HG02885 (cell line): Measurements from ENCODE around the gene ECHS1.
"Not testable (repeated sequence)": the region's sequence is repeated elsewhere in the genome, so short reads cannot be mapped to it uniquely, and the experiment has no call there.

Experiments
- ATAC-seq: cut with Tn5 transposase; IDR thresholded peaks from one replicate; pipeline ENCODE4 v1.9.1; 2021; ENCODE audit warnings: mild to moderate bottlenecking; ENCODE audit not compliant: unreplicated experiment, poor library complexity

The ECHS1 gene

GRCh38 chr10:133379801-133380666, 6.9 kb upstream of the ECHS1 start:
- ATAC-seq, result no peak

DNA sequence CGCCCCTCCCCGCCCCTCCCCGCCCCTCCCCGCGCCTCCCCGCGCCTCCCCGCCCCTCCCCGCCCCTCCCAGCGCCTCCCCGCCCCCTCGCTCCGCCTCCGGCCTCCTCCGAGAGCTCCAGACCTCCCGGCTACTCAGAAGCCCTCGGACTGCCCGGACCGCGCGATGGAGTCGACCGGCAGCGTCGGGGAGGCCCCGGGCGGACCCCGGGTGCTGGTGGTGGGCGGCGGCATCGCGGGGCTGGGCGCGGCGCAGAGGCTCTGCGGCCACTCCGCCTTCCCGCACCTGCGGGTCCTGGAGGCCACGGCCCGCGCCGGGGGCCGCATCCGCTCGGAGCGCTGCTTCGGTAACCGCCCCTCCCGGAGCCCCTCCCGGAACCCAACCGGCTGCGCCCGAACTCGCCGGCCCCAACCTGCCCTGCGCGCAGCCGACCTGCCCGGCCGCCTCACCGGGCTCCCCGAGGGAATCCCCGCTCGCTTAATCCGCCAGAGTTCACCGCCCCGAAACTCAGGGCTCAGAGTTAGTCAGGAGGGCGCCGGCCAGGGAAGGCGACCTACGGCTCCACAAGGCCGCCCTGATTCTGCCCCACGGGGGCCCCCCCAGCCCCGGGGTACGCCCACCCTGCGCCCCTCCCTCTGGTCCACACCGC, 6.1 kb upstream of the ECHS1 start, which contains the start of gene PAOX:
Gene PAOX, plus strand, starts transcription at position 111 of the 649 bp plus-strand sequence. Its CDS starts 55 bp downstream, at position 166.
- peak; percentile 53 for ATAC-seq

DNA sequence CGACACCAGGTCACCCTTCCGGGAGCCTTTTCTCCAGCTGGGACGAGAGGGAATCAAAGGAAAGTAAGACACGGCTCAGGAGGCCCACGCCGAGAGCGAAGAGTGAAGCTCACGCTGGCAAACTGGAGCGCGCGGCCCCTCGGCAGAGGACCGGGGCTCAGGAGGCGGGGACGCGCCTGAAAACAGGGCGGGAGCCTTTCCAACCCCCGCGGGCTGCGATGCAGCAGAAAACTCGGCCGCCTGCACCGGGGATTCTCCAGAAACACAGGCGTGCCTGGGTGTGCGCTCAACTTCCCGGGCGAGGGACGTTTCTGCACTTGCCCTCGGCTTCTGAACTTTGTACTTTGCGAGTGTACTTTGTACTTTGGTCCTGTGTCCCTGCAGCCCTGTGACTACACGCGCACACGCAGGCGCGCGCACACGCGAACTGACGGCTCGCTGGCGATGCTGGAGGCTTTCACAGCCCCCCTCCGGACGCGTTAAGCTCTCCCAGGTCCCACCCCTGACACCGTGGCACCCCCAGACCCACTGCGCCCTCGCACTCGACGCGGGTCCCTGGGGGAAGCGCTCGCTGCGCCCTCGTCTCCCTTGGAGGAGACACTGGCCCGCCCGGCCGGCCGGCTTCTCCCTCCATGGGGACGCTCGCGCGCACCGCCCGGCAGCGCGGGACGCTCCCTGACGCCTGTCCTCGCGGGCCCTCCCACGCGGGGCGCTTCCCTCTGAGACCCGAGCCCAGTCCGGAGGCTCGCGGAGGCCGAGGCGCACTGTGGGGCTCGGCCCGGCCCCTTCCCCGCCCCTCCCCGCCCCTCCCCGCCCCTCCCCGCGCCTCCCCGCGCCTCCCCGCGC, 5.3 kb upstream of the ECHS1 start:
- peak; percentile 49 for ATAC-seq

GRCh38 chr10:133377818-133378250, 4.7 kb upstream of the ECHS1 start:
- no peak for ATAC-seq

DNA sequence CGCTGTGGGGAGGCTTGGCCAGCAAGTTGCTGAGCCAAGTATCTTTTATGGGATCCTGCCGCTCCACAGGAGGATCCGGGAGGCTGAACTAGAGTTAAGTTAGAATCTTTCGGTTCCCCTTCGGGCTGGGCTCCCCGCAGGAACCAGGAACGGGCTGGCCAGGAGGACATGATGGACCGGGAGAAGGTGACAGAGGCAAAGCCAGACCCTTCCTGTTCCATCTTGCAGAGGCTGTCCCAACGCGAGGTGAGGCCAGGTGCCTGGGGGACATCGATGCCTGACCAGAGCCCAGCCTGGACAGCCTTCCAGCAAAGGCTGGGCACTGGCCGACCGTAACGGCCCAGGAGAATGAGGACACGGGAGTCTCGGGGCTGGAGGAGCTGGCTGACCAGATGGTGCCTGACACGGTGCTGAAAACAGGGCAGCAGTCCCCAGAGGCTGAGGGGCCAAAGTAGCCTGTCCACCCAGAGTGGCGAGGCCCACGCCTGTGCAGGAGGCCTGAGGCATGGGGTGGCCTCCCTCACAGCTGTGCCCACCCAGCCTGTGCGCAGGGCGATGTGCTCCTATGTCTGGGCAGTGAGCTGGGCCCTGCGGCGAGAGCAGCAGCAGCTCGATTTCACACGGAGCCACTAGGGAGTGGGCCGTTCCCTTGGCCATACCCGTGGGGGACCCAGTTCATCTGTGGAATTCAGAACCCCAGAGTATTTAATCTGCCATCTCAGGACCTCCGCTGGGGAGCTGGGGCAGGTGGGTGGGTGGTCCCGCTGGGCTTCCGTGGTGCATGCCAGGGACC, 4.1 kb upstream of the ECHS1 start:
- ATAC-seq, result no peak

DNA sequence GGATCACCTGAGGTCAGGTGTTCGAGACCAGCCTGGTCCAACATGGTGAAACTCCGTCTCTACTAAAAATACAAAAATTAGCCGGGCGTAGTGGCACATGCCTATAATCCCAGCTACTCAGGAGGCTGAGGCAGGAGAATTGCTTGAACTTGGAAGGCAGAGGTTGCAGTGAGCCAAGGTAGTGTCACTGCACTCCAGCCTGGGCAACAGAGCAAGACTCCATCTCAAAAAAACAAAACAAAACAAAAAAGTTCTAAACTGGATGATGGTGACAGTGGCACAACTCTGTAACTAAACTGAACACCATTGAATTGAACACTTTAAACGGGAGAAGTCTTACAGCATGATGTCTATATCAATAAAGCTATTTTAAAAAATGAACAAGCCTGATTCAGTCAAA, 3.0 kb upstream of the ECHS1 start:
- ATAC-seq, result not testable (repeated sequence)

GRCh38 chr10:133375357-133376115, 2.4 kb upstream of the ECHS1 start:
- no peak for ATAC-seq

GRCh38 chr10:133372507-133372906, 647 bp downstream of the ECHS1 start:
- no peak for ATAC-seq

GRCh38 chr10:133370030-133370786, 2.9 kb downstream of the ECHS1 start:
- ATAC-seq, result no peak

GRCh38 chr10:133368153-133368552, 5.0 kb downstream of the ECHS1 start:
- no peak for ATAC-seq

GRCh38 chr10:133367461-133367860, 5.7 kb downstream of the ECHS1 start:
- ATAC-seq, result not testable (repeated sequence)

- ATAC-seq, result no peak
These were observed 6.4 kb downstream of the ECHS1 start for GRCh38 chr10:133366751-133367150.

- no peak for ATAC-seq
These were observed 7.0 kb downstream of the ECHS1 start for GRCh38 chr10:133366130-133366478.

GRCh38 chr10:133365461-133366129, 7.6 kb downstream of the ECHS1 start:
- ATAC-seq, result no peak

GRCh38 chr10:133364645-133365431, 8.3 kb downstream of the ECHS1 start:
- no peak for ATAC-seq

DNA sequence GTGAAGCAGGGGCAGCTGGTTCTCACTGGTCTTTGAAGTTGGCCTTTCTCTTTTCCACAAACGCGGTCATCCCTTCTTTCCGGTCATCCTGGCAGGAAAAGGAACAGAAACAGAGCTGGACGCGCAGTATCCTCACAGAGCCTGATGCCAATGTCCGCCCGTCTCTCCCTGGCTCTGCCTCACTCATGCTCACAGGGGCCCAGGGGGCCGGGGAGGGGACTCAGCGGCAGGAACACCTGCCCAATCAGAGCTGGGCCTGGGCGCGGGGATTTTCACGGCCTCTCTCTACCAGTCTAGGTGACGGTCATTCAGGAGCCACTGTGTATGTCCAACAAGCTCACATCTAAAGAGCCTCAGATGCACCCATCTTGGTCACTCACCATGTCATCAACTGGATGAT, 10.3 kb downstream of the ECHS1 start:
- ATAC-seq, result no peak

- no peak for ATAC-seq
These were observed 11.2 kb downstream of the ECHS1 start for GRCh38 chr10:133361773-133362441.
